Measurements from ENCODE around the gene NTNG2.

DNA sequence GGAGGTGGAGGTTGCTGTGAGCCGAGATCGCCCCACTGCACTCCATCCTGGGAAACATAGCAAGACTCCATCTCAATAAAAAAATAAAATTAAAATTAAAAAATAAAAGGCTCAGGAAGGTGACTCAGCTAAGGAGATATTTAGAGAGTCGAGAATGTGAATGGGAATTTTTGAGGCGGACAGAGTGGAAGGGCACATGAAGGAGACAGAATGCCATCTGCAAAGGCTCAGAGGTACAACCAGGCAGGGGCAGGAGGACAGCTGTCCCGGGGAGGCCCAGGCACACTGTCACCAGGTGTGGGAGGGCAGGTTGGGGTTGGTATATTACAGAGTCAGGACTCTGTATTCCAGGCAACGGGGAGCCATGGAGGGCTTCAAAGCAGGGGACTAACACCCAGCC, 35.5 kb downstream of the NTNG2 start:
- TF ChIP-seq, protein P1, sequence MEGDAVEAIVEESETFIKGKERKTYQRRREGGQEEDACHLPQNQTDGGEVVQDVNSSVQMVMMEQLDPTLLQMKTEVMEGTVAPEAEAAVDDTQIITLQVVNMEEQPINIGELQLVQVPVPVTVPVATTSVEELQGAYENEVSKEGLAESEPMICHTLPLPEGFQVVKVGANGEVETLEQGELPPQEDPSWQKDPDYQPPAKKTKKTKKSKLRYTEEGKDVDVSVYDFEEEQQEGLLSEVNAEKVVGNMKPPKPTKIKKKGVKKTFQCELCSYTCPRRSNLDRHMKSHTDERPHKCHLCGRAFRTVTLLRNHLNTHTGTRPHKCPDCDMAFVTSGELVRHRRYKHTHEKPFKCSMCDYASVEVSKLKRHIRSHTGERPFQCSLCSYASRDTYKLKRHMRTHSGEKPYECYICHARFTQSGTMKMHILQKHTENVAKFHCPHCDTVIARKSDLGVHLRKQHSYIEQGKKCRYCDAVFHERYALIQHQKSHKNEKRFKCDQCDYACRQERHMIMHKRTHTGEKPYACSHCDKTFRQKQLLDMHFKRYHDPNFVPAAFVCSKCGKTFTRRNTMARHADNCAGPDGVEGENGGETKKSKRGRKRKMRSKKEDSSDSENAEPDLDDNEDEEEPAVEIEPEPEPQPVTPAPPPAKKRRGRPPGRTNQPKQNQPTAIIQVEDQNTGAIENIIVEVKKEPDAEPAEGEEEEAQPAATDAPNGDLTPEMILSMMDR (conservative IDR thresholded peaks at IDR 0.05; ENCODE audit: low read depth, low read length) = no peak
- TF ChIP-seq EZH2 (IDR thresholded peaks at IDR 0.05; ENCODE audit: low read length, unreplicated experiment) = no peak
- no peak for TF ChIP-seq EZH2phosphoT487 (IDR thresholded peaks at IDR 0.05; ENCODE audit: borderline replicate concordance, low read length)
